HCT116 (cell line): ENCODE results near the gene HSP90AB1. TPM values are rescaled to one million over a fixed set of nuclear protein-coding genes. Genes with fewer than 3 reads are reported as not detected.
A peak's percentile ranks its signal among the peaks of the same experiment; 100 is the strongest.

ENCODE experiments used
- ATAC-seq: fragments of 200-7000 bp; cut with Tn5 transposase; 2 replicates; pipeline ENCODE4 v1.9.1; 2020; ENCODE audit warnings: mild to moderate bottlenecking, moderate library complexity
- BruUV-seq: library from RNA; stranded (reverse); fragments of 400-500 nt; replicated peaks from 2 replicates; lab custom pipeline; 2021; lab: Mats Ljungman, UMichigan
- CTCF ChIA-PET: fragments of 300-600 bp; sonication (Branson Sonifier 250); formaldehyde crosslinking; loops from one replicate; lab custom pipeline; 2021; ENCODE audit warnings: antibody characterized with exemption; lab: Charles Lee
- POLR2A ChIA-PET: fragments of 300-600, 350-600 bp; sonication (Branson Sonifier 250); formaldehyde crosslinking; loops from one replicate; lab custom pipeline; 2021; ENCODE audit warnings: antibody characterized with exemption; lab: Charles Lee
- RAD21 ChIA-PET, 2 experiments: fragments of 300-600 bp; sonication (Branson Sonifier 250); formaldehyde crosslinking; loops; one replicate each; lab custom pipeline; 2023; ENCODE audit warnings: low total read pairs in 2 of 2; ENCODE audit not compliant: uncharacterized antibody in 2 of 2, unreplicated experiment in 2 of 2, low non-redundant PET in 1 of 2; lab: Charles Lee
- DNase-seq: peaks from one replicate; pipeline ENCODE4 v3.0.0-alpha.2; 2010; ENCODE audit warnings: low read depth, low spot score
- H2AFZ ChIP-seq: fragments of 200-600 bp; shearing (Covaris generic), sonication (generic); 2 replicates; pipeline ENCODE4 v1.6.1; 2017; ENCODE audit warnings: low read depth, mixed run types, mixed read lengths, antibody characterized with exemption, low read length; ENCODE audit not compliant: poor library complexity, severe bottlenecking
- H3K27ac ChIP-seq: 2 replicates; pipeline ENCODE4 v1.5.1; 2012; ENCODE audit warnings: low read depth, low read length
- H3K27me3 ChIP-seq: fragments of 200-600 bp; sonication (generic); 2 replicates; pipeline ENCODE4 v1.6.1; 2016; ENCODE audit warnings: mixed run types, low read length, mixed read lengths; ENCODE audit not compliant: insufficient read depth
- H3K36me3 ChIP-seq, 2 experiments: fragments of 200-500 bp in 1 of 2; fragments of 200-600 bp in 1 of 2; sonication (Bioruptor generic) in 1 of 2; sonication (generic) in 1 of 2; 2 replicates each; pipeline versions ENCODE4 v1.5.1 to v1.6.1; 2014 to 2016; ENCODE audit warnings: low read length in 2 of 2, inconsistent platforms in 1 of 2, mixed read lengths in 1 of 2, mixed run types in 1 of 2; ENCODE audit not compliant: insufficient read depth in 2 of 2, control insufficient read depth in 1 of 2
- H3K4me1 ChIP-seq, 2 experiments: fragments of 200-600 bp in 1 of 2; sonication (generic) in 1 of 2; 2 replicates each; pipeline versions ENCODE4 v1.5.1 to v1.6.1; 2012 to 2017; ENCODE audit warnings: low read length in 2 of 2, inconsistent platforms in 1 of 2, mild to moderate bottlenecking in 1 of 2, mixed read lengths in 1 of 2, mixed run types in 1 of 2, moderate library complexity in 1 of 2; ENCODE audit not compliant: insufficient read depth in 2 of 2, control insufficient read depth in 1 of 2
- H3K4me2 ChIP-seq: fragments of 200-600 bp; sonication (generic); 2 replicates; pipeline ENCODE4 v1.6.1; 2017; ENCODE audit warnings: mixed run types, low read length, mixed read lengths
- H3K4me3 ChIP-seq, 2 experiments: fragments of 200-600 bp in 1 of 2; sonication (generic) in 1 of 2; replicated peaks in 1 of 2; 2 replicates each; pipeline ENCODE4 v1.5.1; 2011 to 2016; ENCODE audit warnings: low read length in 2 of 2, control low read depth in 1 of 2, low read depth in 1 of 2, mild to moderate bottlenecking in 1 of 2, mixed read lengths in 1 of 2, mixed run types in 1 of 2
- H3K79me2 ChIP-seq: fragments of 200-600 bp; sonication (generic); 2 replicates; pipeline ENCODE4 v1.6.1; 2017; ENCODE audit warnings: mild to moderate bottlenecking, mixed run types, low read length, moderate library complexity, mixed read lengths; ENCODE audit not compliant: insufficient read depth
- H3K9ac ChIP-seq: fragments of 200-600 bp; sonication (generic); 2 replicates; pipeline ENCODE4 v1.6.1; 2016; ENCODE audit warnings: low read length, mixed read lengths
- H3K9me2 ChIP-seq: fragments of 200-600 bp; sonication (generic), shearing (Covaris generic); 2 replicates; pipeline ENCODE4 v1.6.1; 2017; ENCODE audit warnings: mixed run types, mild to moderate bottlenecking, moderate library complexity; ENCODE audit not compliant: insufficient read depth
- H3K9me3 ChIP-seq, 2 experiments: fragments of 200-500 bp in 1 of 2; fragments of 200-600 bp in 1 of 2; sonication (Bioruptor generic) in 1 of 2; sonication (generic) in 1 of 2; 2 replicates each; pipeline ENCODE4 v1.6.1; 2014 to 2017; ENCODE audit warnings: low read length in 2 of 2, mixed read lengths in 2 of 2, inconsistent platforms in 1 of 2, low read depth in 1 of 2, mild to moderate bottlenecking in 1 of 2, mixed run types in 1 of 2, moderate library complexity in 1 of 2; ENCODE audit not compliant: control insufficient read depth in 1 of 2, insufficient read depth in 1 of 2
- H4K20me1 ChIP-seq: fragments of 200-600 bp; sonication (generic), shearing (Covaris generic); 2 replicates; pipeline ENCODE4 v1.6.1; 2017; ENCODE audit warnings: mixed run types, mild to moderate bottlenecking, moderate library complexity; ENCODE audit not compliant: insufficient read depth
- EGR1 ChIP-seq: IDR thresholded peaks from 2 replicates; pipeline ENCODE4 v1.6.1; 2012; ENCODE audit warnings: low read depth
- TCF7L2 ChIP-seq: IDR thresholded peaks from 2 replicates; pipeline ENCODE4 v1.7.0; 2011; ENCODE audit warnings: borderline replicate concordance, inconsistent platforms; ENCODE audit not compliant: insufficient read depth, insufficient read length; ENCODE audit errors: extremely low read depth
- ZFX ChIP-seq: fragments of 450-650 bp; IDR thresholded peaks from 2 replicates; pipeline ENCODE4 v1.6.1; 2017
- intact Hi-C: fragments of 100-400 bp; cut with micrococcal nuclease; formaldehyde crosslinking; loops from 2 replicates; pipeline ENCODE4 v1.10.0; 2022
- total RNA-seq: library from RNA; stranded (reverse); gene quantifications from one replicate; pipeline ENCODE4 v1.2.1, GENCODE V29; 2021; ENCODE audit not compliant: unreplicated experiment
- TF ChIP-seq, protein P1 (sequence below): IDR thresholded peaks from 2 replicates; pipeline ENCODE4 v1.6.1; 2012; ENCODE audit warnings: low read depth

HSP90AB1 gene
- total RNA-seq, 1 experiment from 2014 or later: 2,554 TPM

DNA sequence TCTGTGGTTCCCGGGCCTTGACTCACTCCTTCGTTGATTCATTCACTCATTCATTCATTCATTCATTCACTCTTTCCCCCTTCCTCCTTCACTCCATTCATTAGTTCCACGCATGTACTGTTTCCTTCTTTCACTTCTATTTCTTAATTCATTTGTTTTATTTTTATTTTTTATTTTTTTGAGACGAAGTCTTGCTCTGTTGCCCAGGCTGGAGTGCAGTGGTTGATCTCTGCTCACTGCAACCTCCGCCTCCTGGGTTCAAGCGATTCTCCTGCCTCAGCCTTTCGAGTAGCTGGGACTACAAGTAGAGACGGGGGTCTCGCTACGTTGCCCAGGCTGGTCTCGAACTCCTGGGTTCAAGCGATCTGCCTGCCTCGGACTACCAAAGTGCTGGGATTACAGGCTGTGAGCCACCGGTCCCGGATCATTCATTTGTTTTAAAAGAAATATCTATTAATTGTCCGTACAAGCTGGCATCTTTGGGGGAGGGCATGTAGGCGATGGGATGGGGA is 18.9 kb downstream of the HSP90AB1 start:
- no peak overlapping the region for H2AFZ ChIP-seq
- DNase-seq (no peak), ATAC-seq (no peak)
- no TSS peak for BruUV-seq
- H3K4me1 ChIP-seq: peaks cover 7 to 26% of the 10 kb centered on the region in 2 experiments
- CTCF ChIA-PET: interaction anchor here (1.4 kb wide), 1 partner anchor 9 kb away, joined by 3 read pairs; no protein-coding TSS in a partner anchor
- H3K27ac ChIP-seq: no peak overlapping the region; the same call in 1 of the 2 replicates
- H3K27me3 ChIP-seq: no peaks in the 10 kb centered on the region
- POLR2A ChIA-PET: no interaction called here
- RAD21 ChIA-PET: no interaction called here
- no peaks in the 10 kb centered on the region for H4K20me1 ChIP-seq
- peak overlapping the region; percentile 99 for H3K4me2 ChIP-seq
- intact Hi-C loops: loop anchor here (5.0 kb wide), 1 partner anchor 192 kb away; no protein-coding TSS in a partner anchor
- H3K36me3 ChIP-seq: no peaks in the 10 kb centered on the region
- H3K9me2 ChIP-seq: no peaks in the 10 kb centered on the region
- peaks cover 25% of the 10 kb centered on the region; the same call in 1 of the 2 replicates for H3K79me2 ChIP-seq
- H3K9ac ChIP-seq: peak overlapping the region; percentile 88; the same call in 1 of the 2 replicates
- TF ChIP-seq ZFX (no peak), EGR1 (0 out of 2 replicates have a peak, but pooled peaks have one; percentile 18), TCF7L2 (no peak)
- no peaks in the 10 kb centered on the region for H3K9me3 ChIP-seq
- H3K4me3 ChIP-seq: peak overlapping the region; percentile 88 to 92; a peak in 3 of 4 replicates

DNA sequence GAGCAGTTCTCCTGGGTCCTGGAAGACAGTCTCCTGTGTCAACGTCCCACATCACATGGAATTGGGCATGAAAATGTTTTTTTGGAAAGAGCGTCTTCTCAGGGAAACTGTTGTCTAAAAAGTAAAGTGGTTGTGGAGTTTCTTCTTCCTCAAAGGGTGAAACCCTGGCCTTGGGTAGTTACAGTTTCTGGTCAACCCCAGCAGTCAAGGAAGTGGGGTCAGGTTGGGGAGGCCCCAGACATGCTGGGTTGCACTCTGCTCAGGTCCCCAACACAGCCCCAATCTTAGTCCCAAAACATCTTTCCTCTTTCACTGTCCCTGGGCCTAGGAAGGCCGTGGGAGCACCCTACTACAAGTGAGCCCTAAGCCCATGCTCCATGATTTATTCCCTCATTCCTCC is 19.4 kb downstream of the HSP90AB1 start:
- Histone ChIP-seq H4K20me1 (no peaks in the 10 kb centered on the region), H2AFZ (no peak overlapping the region), H3K4me2 (no peak overlapping the region), H3K9me2 (no peaks in the 10 kb centered on the region), H3K4me3 (no peak overlapping the region), H3K9me3 (no peaks in the 10 kb centered on the region), H3K27me3 (no peaks in the 10 kb centered on the region), H3K9ac (no peak overlapping the region), H3K27ac (no peak overlapping the region), H3K79me2 (peaks cover 25% of the 10 kb centered on the region; the same call in 1 of the 2 replicates), H3K4me1 (peaks cover 7 to 26% of the 10 kb centered on the region in 2 experiments), H3K36me3 (no peaks in the 10 kb centered on the region)
- intact Hi-C loops: loop anchor here (5.0 kb wide), 1 partner anchor 191 kb away; no protein-coding TSS in a partner anchor
- DNase-seq (no peak), ATAC-seq (no peak)
- ChIA-PET RAD21 (interaction anchor here in 1 of 2 experiments (0.6 kb wide), 1 partner anchor 73 kb away, joined by 3 read pairs; no protein-coding TSS in a partner anchor), POLR2A (interaction anchor here (1.2 kb wide), 1 partner anchor 10 kb away, joined by 3 read pairs; the partner anchor contains the start of gene SLC35B2), CTCF (interaction anchor here (1.2 to 2.9 kb wide), 3 partner anchors 10 to 71 kb away, joined by 3 to 36 read pairs (median 6); no protein-coding TSS in a partner anchor)
- TF ChIP-seq, protein P1, sequence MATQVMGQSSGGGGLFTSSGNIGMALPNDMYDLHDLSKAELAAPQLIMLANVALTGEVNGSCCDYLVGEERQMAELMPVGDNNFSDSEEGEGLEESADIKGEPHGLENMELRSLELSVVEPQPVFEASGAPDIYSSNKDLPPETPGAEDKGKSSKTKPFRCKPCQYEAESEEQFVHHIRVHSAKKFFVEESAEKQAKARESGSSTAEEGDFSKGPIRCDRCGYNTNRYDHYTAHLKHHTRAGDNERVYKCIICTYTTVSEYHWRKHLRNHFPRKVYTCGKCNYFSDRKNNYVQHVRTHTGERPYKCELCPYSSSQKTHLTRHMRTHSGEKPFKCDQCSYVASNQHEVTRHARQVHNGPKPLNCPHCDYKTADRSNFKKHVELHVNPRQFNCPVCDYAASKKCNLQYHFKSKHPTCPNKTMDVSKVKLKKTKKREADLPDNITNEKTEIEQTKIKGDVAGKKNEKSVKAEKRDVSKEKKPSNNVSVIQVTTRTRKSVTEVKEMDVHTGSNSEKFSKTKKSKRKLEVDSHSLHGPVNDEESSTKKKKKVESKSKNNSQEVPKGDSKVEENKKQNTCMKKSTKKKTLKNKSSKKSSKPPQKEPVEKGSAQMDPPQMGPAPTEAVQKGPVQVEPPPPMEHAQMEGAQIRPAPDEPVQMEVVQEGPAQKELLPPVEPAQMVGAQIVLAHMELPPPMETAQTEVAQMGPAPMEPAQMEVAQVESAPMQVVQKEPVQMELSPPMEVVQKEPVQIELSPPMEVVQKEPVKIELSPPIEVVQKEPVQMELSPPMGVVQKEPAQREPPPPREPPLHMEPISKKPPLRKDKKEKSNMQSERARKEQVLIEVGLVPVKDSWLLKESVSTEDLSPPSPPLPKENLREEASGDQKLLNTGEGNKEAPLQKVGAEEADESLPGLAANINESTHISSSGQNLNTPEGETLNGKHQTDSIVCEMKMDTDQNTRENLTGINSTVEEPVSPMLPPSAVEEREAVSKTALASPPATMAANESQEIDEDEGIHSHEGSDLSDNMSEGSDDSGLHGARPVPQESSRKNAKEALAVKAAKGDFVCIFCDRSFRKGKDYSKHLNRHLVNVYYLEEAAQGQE: no peak
- BruUV-seq: no TSS peak
